HG03196 (cell line): ENCODE data around the gene ELAPOR1.
"Not testable (repeated sequence)": the region's sequence is repeated elsewhere in the genome, so short reads cannot be mapped to it uniquely, and the experiment has no call there.

ENCODE experiments used
- ATAC-seq: cut with Tn5 transposase; IDR thresholded peaks from one replicate; pipeline ENCODE4 v1.9.1; 2021; ENCODE audit not compliant: unreplicated experiment

ELAPOR1 gene

DNA sequence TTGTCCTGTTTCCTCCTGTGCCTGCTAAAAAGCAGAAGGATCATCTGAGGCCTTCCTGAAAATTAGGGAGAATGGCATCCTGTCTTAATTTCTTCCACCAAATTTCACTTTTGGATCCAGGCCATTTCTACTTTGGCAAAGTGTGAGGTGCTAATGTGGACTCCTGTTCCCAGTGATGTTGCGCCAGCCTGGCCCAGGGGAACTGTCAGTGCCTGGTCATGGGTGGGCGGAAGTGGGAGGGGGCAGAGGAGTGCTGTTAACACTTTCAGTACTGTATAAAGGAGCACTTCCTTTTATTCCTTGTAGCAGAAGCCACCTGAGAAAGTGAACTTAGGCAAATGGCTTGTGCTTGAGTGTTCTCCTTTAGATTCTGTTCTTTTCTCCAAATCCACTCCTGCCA is 19.9 kb downstream of the ELAPOR1 start:
- ATAC-seq = no peak

DNA sequence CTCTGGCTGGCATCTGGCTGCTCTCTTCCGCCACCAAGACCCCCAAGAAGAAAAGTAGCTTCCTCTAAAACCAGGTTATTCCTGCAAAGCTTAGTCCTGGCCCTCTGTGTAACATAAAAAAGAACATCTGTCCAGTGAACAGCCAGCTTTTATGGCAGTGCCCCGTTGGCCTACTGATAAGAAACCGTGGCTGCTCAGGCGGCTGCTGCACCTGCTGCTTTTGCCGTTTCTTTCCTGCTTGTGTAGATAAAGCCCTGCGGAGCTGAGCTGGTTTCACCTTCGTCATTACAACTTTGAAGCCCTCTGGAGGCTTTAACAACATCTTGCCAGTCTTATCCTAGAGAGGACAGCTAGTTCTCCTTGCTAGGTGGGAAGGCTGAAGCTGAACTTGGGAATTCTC is 20.5 kb downstream of the ELAPOR1 start:
- no peak for ATAC-seq

DNA sequence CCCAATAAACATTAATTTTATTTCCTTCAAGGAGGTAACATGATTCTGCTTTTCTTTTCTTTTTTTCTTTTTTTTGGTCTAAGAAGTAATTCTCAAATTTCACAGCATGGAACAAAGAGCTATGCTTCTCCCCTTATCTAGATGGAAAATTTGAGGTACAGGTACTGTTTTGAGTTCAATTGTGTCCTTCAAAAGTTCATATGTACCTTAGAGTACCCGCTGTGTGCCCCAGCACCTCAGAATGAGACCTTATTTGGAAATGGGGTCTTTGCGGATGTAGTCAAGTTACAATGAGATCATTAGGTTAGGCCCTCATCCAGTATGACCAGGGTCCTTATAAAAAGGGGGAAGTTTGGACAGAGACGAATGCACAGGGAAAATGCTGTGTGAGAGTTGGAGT is 22.0 kb downstream of the ELAPOR1 start:
- no peak for ATAC-seq

DNA sequence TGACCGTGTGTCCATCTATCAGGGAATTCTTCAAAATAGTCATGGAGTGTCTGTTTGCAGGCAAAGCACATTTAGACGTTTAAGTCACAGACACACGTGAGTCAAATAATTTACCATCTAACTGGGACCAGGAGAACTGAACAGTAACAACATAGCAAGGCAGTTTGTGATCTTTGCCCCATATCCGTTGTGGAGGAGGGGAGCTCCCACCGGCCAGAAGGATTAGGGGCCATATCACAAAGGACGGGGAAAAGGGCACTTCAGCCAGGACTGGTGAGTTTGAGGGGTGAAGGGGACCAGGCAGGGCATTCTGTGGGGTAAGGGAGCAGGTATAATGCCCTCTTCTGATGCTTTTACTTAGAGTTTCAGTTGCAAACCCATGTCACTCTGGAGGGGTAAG is 22.9 kb downstream of the ELAPOR1 start:
- ATAC-seq = no peak

DNA sequence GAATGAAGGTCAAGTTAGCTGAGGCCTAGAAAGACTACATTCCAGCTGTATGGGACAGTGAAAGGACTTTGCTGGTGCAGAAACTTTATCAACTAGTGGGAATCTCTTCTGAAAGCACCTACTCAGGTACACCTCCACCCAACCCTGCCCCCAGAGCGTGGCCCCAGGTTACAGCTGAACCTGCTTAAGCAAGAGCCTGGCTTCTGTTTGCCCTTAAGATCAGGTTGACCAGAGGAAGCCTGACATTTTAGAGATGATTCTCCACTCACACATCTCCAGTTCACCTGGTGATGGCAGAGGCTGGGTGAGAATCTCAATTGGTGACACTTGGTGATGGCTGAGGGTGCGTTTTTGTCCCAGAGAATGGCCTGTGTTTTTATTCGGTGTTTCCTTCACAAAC is 24.0 kb downstream of the ELAPOR1 start:
- ATAC-seq = no peak

DNA sequence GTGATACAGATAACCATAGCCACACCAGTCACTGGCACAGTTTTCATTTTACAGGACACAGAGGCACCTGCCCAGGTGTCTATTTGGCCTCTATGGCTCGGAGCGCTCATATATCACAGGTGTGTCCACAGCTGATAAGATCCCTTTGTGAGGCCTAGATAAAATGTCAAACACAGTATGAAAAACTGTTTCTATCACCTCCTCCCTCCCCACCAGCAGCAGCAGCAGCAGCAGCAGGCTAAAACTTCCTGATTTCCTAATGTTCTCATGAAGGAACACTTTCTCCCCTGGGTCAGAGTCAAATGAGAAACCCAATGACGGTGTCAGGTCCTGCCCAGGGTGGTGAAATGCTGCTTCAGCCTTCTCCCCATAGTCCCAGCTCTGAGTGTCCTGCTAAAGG is 24.4 kb downstream of the ELAPOR1 start:
- no peak for ATAC-seq

DNA sequence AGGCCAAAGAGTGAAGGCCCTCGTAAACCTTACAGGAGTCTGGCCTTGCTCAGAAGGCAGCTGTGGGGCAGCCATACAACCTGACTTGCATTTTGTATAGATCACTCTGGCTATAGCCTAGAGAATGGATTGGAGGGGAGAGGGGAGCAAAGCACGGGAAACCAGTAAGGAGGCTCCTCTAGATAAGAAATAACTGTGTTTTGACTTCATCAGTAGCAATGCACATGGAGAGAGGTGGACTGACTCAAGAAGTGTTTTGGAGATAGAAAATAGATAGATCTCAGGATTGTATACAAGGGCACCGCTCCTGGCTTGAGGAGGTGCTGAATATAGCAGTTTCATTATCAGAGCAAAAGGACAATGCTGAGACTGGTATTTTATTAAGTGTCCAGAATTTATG is 26.5 kb downstream of the ELAPOR1 start:
- no peak for ATAC-seq

DNA sequence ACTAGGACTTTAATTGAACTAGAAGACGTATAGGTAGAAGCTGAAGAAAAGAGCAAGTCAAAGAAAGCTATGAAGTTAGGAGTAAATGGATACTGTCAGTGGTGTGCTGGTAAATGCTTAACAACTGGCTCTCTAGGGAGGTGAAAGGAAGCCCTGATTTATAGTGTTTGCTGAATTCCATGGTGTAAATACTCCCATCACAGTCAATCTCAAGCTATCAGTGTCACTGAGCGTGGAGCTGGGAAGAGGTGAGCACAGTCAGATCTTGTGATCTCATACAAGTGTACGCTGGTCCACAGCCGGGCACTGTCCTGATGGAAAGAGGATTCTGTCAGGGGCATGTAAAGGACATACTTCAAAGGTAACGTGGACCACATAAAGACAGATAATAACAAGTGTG is 28.3 kb downstream of the ELAPOR1 start:
- no peak for ATAC-seq

DNA sequence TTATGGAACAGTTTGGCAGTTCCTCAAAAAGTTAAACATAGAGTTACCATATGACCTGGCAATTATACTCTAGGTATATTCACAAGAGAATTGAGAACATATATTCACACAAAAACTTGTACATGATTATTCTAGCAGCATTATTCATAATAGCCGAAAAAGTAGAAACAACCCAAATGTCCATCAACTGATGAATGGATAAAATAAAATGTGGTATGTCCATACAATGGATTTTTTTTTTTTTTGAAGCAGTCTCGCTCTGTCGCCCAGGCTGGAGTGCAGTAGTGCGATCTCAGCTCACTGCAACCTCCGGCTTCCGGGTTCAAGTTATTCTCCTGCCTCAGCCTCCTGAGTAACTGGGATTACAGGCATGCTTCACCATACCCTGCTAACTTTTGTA is 28.8 kb downstream of the ELAPOR1 start:
- ATAC-seq = not testable (repeated sequence)

DNA sequence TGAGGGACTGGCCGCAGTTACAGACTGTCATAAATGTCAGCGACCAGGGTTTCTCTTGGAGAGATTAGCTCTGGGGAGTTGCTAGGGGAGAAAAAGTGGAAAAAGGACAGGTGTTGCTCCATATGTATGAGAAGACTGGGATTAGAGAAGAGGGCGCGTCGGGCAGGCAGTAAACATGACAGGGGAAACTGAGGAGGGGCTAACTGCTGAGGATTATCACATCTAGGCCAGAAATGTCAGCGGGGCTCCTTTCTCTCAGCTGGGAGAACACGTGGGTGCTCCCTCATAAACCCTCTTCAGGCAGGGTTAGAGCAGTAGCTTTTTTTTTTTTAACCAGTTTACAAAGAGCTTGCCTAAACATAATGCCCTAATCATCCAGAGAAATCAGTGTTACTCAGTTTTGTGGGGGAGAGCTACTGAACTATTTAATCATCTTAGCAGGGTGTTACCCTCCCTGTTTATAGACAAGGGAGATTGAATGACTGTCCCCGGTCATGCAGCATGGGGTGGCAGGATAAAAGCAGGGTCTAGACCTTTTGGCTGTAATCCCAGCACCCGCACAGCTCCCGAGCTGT is 35.2 kb downstream of the ELAPOR1 start:
- ATAC-seq = no peak

DNA sequence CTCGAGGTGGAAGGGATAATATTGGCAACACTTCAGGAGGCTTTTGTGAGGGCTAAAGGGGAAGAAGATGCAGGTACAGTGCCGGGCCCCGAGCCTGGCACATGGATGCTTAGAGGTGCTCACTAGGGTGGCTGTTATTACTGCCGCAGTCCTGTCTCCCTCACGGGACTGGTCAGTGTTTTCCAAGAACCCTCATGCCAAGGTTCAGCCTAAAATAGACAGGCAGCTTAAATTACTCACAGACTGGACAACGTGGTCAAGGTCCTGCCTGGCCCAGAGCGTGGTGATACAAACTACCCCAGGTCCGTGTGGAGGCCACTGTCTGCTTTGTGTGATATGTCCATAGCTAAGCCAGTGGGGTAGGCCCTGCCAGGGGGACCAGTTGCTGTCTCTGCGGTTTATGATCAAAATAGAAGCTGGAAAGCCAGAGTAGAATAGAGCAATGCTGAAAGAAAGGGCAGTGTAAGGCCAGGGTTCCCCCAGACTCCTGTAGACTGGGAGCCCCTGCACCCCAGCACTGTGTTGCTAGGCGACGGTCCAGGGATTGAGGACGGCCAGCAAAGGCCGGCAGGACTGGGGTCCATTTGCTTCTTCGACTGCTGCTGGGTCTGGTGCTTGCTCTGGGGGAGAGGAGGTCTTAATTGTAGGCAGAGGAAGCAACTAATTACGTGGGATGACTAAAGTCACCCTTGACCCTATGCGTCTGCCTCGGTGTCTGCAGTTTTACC is 36.1 kb downstream of the ELAPOR1 start:
- ATAC-seq = no peak

DNA sequence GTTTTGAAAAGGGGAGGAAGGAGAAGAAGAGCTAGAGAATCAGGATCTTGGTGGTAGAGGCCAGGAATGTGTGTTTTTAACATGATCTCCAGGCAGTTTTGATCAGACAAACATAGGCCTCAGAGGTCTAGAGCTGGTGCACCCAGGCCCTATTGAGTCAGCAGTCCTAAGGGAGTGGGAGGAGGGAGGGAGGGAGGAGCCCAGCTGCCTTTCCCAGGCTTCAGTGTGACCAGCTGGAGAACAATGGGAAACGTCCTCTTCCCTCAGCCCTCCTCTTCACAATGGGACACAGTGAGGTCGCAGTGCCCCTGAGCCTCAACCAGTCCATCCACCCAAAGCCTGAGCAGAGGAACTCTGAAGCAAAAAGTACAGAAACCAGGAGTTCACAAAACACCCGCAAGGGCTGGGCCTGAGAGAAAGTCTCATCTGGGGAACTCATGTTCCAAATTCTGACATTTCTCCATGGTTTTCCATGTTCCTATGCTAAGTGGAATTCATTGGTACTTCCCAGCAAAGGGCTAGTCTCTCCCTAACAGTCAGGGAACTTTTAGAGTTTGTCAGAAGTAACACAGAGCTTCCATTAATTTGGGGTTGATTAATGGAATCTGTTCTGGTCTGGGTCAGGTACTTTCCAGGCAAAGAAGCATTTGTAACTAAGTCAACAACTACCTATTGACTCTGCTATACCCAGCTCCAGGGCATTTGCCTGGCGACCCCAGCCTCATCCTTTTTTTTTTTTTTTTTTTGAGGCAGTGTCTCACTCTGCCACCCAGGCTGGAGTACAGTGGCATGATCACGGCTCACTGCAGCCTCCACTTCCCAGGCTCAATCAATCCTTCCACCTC is 37.5 kb downstream of the ELAPOR1 start:
- ATAC-seq = no peak

DNA sequence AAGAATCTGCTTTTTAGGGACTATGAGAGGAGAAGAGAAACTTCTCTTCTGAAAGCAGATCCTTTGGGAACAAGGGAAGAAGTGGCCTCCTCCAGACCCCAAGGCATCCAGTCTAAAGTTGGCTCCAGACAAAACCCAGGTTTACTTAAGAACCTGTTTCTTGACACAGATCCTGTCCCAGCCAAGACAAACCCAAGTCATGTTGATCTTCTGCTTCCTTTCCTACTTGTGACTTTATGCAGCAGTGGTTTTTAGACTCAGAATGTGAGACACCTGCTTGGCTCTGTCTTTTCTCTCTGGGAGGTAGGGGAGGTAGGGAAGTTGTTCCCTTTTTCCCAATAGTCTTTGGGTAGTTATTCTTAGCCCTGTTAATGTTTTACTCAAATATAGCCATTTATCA is 38.3 kb downstream of the ELAPOR1 start:
- no peak for ATAC-seq

DNA sequence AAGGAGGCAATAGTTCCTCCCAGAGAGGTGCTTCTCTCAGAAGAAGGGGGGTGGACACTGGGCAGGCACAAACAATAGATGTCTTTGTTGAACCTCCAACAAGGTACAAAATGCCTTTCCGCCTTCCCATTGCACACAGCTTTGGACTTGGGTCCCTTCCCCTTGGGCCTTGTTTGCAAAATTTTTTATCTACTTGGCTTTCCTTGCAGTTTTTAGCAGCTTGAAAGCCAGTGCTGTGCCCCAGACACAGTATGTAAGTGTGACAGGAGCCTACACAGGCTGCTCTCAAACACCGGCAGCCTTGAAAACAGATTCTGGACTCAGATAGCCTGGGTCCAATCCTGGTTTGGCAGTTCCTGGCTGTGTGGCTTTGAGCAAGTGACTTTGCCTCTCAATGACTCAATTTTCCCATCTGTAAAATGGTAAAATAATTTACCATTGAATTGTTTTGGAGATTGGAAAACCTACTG is 43.0 kb downstream of the ELAPOR1 start:
- no peak for ATAC-seq

DNA sequence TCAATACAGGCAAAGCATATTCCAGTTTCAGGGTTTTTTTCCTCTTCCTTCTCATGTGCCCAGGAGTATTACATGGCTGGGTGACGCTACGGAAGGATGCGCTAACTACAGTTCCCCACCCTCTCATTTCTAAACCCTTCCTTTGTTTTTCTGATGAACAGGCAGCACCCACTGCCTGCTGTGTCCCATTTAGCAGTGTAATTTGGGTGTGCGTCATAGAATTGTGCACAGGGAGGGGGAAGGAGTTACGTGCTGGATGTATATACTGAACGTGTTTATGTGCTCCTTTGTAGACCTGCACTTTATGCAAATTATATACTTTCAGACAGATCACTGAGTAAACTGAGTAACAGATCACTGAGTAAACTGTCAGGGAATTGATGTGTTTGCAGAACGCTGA is 44.5 kb downstream of the ELAPOR1 start:
- ATAC-seq = no peak

DNA sequence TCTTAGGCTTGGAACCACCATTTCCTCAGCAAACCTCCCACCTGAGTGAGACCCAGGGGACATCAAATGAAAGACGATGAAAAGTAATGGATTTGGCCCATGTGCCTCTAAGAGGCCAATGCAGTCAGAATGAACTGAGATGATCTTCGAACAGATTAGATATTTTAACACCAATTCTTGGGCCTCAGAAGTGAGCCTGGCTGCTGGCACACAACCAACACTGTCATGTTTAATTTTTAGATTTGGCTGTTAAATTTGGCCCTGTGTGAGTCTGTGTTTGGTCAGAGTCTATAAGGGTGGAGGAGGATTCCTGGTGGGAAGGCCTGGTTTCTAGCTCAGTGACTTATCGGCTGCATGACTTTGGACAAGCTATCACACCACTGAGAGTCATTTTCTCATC is 45.4 kb downstream of the ELAPOR1 start:
- no peak for ATAC-seq

DNA sequence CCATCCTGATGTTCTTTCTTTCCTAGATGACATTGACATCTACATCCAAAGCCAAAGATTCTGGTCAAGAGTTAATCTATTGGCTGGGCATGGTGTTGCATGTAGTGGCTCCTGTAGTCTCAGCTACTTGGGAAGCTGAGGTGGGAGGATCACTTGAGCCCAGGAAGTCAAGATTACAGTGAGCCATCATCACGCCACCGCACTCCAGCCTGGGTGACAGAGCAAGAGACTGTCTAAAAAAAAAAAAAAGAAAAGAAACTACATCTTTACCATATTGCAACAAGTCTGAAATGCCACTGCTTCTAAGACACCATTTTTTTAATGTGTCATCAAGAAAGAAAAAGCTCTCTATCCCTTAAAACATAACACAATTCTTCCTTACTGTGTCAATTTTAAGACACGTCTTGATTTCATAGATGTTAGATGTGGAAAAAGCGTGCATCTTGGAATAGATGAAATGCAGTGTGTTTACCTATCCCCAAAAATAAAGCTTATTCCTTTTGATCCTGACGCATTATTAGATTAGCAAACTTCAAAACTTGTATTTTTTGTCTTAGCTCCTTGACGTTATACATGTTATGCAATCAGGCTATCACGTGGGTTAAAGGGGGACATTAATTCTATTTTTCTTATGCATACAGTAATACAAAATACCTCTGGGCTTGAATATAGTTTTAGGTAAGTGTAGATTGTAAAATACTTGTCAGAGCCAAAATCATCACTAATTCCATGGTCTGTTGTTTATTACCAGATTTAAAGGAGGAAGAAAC is 46.3 kb downstream of the ELAPOR1 start:
- ATAC-seq = no peak

DNA sequence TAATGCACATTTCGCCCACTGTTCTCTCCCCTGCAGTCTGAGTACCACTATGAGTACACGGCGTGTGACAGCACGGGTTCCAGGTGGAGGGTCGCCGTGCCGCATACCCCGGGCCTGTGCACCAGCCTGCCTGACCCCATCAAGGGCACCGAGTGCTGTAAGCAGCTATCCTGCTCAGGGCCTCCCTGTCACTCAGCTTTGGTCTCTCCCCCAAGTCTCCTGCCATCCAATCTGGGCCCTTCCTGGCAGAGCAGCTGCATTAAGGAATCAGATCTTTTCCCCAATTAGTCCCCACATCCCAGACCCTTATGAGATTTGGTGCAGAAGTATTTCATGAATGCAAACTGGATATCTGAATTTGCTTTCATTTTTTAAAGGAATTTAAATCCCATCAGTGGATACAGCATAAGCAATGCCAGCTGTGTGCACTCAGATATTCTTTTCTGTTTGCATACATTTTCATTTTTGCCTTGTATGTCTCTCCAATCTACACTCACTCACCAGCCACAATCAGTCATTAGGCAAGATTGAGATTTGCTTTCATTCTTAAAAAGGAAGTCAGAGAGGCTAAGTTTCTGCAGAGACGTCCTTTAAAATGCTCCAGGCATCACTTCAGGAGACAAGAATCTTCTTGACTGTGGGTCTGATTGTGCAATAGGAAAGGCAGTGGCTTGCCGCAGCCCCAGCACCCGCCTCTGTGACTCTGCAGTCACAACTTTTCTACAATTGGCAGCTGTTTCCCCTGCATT is 48.1 kb downstream of the ELAPOR1 start:
- peak; percentile 66 for ATAC-seq

DNA sequence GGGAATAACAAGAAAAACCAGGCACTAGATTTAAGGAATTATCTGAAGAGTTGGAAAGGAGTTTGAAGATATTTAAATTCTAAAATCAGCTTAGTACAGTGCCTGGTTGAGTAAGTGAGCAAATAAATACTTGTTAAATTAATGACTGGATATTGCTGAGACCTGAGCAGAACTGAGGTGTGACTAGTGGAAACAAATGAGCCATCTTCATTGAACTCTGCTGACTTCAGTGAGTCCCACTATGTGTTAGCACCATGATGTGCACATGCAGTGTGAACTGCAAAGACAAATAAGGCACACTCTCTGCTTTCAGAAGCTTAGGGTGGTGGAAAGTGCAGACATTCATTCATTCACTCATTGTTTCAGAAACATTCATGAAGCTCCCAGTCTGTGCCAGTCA is 48.7 kb downstream of the ELAPOR1 start:
- no peak for ATAC-seq

DNA sequence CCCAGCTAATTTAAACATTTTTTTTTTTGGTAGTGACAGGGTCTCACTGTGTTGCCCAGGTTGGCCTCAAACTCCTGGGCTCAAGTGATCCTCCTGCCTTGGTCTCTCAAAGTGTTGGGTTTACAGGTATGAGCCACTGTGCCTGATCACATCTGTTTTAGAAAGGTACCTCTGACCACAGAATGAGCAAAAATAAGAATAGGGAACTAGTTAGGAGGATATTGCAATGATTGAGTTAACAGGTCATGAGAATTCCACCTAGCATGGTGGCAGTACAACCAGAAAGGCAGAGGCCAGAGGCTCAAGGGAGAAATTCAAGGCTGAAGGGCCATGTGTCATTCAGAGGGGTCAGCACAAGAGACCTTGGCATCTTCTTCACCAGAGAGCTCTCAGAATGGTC is 49.6 kb downstream of the ELAPOR1 start:
- no peak for ATAC-seq
